Stomach (tissue), 4 donors: ENCODE data around the gene WDSUB1.

ENCODE experiments used
- POLR2A ChIP-seq, 4 donors: fragments of 450-650 bp; IDR thresholded peaks; one replicate each; pipeline ENCODE4 v1.6.1; 2016; ENCODE audit warnings: antibody characterized with exemption in 4 of 4, control low read depth in 2 of 4, mild to moderate bottlenecking in 1 of 4, moderate library complexity in 1 of 4
- TF ChIP-seq, protein P1 (sequence below), 7 experiments: fragments of 450-650 bp in 4 of 7; fragments of 200-600 bp in 3 of 7; sonication (generic) in 3 of 7; IDR thresholded peaks; one replicate each; pipeline ENCODE4 v1.5.1; 2016 to 2019; ENCODE audit warnings: antibody characterized with exemption in 7 of 7, control low read depth in 2 of 7, mild to moderate bottlenecking in 1 of 7

DNA sequence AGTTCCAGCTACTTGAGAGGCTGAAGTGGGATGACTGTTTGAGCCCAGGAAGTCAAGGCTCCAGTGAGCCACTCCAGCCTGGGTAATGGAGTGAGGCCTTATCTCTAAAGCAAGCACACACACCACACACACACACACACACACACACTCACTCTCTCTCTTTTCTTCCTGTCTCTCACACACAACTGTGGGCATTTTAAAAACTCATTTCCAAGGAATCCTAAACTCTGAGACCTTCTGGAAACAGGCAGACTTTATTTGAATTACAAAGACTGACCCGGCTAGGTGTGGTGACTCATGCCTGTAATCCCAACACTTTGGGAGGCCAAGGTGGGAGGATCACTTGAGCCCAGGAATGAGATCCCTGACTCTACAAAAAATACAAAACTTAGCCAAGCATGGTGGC is 21.3 kb downstream of the WDSUB1 start:
- TF ChIP-seq, protein P1, sequence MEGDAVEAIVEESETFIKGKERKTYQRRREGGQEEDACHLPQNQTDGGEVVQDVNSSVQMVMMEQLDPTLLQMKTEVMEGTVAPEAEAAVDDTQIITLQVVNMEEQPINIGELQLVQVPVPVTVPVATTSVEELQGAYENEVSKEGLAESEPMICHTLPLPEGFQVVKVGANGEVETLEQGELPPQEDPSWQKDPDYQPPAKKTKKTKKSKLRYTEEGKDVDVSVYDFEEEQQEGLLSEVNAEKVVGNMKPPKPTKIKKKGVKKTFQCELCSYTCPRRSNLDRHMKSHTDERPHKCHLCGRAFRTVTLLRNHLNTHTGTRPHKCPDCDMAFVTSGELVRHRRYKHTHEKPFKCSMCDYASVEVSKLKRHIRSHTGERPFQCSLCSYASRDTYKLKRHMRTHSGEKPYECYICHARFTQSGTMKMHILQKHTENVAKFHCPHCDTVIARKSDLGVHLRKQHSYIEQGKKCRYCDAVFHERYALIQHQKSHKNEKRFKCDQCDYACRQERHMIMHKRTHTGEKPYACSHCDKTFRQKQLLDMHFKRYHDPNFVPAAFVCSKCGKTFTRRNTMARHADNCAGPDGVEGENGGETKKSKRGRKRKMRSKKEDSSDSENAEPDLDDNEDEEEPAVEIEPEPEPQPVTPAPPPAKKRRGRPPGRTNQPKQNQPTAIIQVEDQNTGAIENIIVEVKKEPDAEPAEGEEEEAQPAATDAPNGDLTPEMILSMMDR (IDR thresholded peaks at IDR 0.05) = no peak
- TF ChIP-seq POLR2A (IDR thresholded peaks at IDR 0.05) = no peak
